ENCODE measurements around the gene C1orf87.
"Not testable (repeated sequence)": the region's sequence is repeated elsewhere in the genome, so short reads cannot be mapped to it uniquely, and the experiment has no call there.

C1orf87 gene

GRCh38 chr1:59990470-59990869, 83.1 kb downstream of the C1orf87 start:
- no peak for DNase-seq

- DNase-seq, result no peak
Measured at GRCh38 chr1:59986516-59987310, 86.9 kb downstream of the C1orf87 start.

GRCh38 chr1:59985911-59986515, 87.6 kb downstream of the C1orf87 start:
- no peak for DNase-seq

- no peak for DNase-seq
Measured at GRCh38 chr1:59979666-59980065, 93.9 kb downstream of the C1orf87 start.

- no peak for DNase-seq
Measured at GRCh38 chr1:59978511-59978910, 95.1 kb downstream of the C1orf87 start.

GRCh38 chr1:59978026-59978425, 95.5 kb downstream of the C1orf87 start:
- no peak for DNase-seq

GRCh38 chr1:59977075-59977410, 96.5 kb downstream of the C1orf87 start:
- DNase-seq, result no peak

GRCh38 chr1:59976194-59977074, 97.1 kb downstream of the C1orf87 start:
- peak; percentile 36 for DNase-seq

GRCh38 chr1:59973719-59974118, 99.9 kb downstream of the C1orf87 start:
- no peak for DNase-seq

GRCh38 chr1:59972216-59972927, 101.2 kb downstream of the C1orf87 start:
- DNase-seq, result peak; percentile 74

GRCh38 chr1:59971464-59971911, 102.1 kb downstream of the C1orf87 start:
- peak; percentile 62 for DNase-seq

GRCh38 chr1:59969542-59970175, 103.9 kb downstream of the C1orf87 start:
- DNase-seq, result not testable (repeated sequence)

GRCh38 chr1:59968746-59969145, 104.8 kb downstream of the C1orf87 start:
- DNase-seq, result not testable (repeated sequence)

GRCh38 chr1:59967780-59968179, 105.8 kb downstream of the C1orf87 start:
- DNase-seq, result no peak

- no peak for DNase-seq
Measured at GRCh38 chr1:59967141-59967697, 106.4 kb downstream of the C1orf87 start.

GRCh38 chr1:59952065-59952464, 121.5 kb downstream of the C1orf87 start:
- no peak for DNase-seq

- no peak for DNase-seq
Measured at GRCh38 chr1:59949648-59950047, 123.9 kb downstream of the C1orf87 start.

- DNase-seq, result no peak
Measured at GRCh38 chr1:59948990-59949389, 124.6 kb downstream of the C1orf87 start.

GRCh38 chr1:59947047-59947938, 126.3 kb downstream of the C1orf87 start:
- DNase-seq, result peak; percentile 77

GRCh38 chr1:59945790-59946189, 127.8 kb downstream of the C1orf87 start:
- no peak for DNase-seq
